ENCODE data around the gene AK1. TPM values are rescaled to one million over a fixed set of nuclear protein-coding genes. Genes with fewer than 3 reads are reported as not detected.

AK1 gene
- total RNA-seq, 1 donor from 2014 or later = 39.6 TPM

DNA sequence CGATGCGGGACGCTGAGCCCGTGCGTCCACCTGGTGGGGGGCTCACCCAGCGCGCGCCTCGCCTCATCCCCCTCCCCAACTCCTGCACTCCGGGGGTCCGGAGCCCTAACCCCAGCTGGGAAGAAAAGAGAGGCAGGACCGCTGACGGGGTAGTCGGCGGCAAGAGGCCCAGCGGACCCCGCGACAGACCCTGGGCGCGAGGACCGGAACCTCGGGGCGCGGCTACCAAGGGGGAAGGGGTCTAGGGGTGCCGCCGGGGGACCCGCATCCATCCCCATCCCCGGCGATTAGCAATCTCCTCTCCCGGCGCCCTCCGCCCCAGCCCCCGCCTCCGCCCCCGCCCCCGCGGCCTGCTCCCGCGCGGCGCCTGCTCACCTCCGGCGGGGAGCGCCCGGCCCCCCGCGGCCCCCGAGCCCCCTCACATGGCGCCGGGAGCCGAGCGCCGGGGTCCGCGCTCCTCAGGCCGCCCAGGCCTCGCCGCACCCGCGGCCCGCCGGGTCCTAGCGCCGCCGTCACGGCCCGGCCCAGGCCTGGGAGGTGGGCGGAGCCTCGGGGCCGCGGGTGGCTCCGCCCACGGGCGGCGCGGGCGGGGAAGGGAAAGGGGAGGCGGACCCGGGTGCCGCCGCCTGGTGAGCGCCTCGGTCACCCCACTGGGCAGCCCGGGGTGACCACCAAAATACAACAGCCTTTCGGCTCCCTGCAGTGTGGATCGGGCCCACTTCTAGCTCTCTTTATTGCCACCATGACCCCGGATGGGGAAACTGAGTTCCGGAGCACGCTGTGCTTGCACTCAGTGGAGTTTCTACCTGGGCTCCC, 21.9 kb upstream of the AK1 start, which contains the start of gene ST6GALNAC6:
TSS of gene ST6GALNAC6 (minus strand) at position 476 of the 816 bp plus-strand sequence. CDS start 1,622 bp downstream, outside the sequence.
- peak within 1 kb of the TSS; percentile 88 for H3K27ac Mint-ChIP-seq (ENCODE audit: unreplicated experiment)
- peak; percentile 68 for DNase-seq (ENCODE audit: low read depth, low spot score)
- H3K4me1 Mint-ChIP-seq = peaks cover 32% of the 10 kb centered on the region
- no peaks in the 10 kb centered on the region for H3K9me3 Mint-ChIP-seq
- TF ChIP-seq, protein P1, sequence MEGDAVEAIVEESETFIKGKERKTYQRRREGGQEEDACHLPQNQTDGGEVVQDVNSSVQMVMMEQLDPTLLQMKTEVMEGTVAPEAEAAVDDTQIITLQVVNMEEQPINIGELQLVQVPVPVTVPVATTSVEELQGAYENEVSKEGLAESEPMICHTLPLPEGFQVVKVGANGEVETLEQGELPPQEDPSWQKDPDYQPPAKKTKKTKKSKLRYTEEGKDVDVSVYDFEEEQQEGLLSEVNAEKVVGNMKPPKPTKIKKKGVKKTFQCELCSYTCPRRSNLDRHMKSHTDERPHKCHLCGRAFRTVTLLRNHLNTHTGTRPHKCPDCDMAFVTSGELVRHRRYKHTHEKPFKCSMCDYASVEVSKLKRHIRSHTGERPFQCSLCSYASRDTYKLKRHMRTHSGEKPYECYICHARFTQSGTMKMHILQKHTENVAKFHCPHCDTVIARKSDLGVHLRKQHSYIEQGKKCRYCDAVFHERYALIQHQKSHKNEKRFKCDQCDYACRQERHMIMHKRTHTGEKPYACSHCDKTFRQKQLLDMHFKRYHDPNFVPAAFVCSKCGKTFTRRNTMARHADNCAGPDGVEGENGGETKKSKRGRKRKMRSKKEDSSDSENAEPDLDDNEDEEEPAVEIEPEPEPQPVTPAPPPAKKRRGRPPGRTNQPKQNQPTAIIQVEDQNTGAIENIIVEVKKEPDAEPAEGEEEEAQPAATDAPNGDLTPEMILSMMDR (conservative IDR thresholded peaks at IDR 0.05) = no peak
- H3K4me3 Mint-ChIP-seq = peak within 1 kb of the TSS; percentile 91
- H3K36me3 Mint-ChIP-seq (ENCODE audit: low read depth) = peaks cover 19% of the 10 kb centered on the region
- H3K27me3 Mint-ChIP-seq (ENCODE audit: low read depth) = no peaks in the 10 kb centered on the region

DNA sequence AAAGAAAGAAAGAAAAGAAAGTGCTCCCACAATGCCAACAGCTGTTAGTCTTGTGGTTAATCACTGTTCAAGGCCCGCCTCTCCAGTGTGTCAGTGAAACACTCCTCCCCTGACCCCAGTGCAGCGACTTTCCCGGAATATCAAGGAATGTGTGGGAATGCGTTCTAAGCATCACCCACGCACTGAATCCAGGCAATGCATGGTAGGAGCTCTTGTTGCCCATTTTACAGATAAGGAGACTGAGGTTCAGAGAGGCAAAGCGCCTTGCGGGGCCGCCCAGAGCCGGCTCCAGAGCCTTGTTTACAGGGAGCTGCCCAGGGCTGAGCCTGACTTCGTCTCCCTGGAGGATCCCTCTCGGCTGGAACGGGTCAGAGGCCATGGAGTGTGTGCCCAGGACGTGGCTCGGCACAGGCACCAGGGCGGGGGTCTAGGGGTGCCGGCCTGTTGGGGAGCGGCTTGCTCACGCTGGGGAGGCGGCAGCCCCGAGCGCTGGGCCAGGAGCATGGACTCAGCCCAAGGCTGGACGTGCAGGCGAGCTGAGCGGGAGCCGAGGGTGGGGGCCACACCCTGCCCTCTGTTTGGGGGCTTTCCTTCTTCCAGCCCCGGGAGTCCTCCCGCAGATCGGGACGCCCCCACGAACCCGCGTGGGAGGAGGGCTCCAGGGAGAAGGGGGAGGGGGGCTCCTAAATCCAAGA, 21.1 kb upstream of the AK1 start:
- peaks cover 24% of the 10 kb centered on the region for H3K4me1 Mint-ChIP-seq
- H3K4me3 Mint-ChIP-seq = peak overlapping the region; percentile 91
- no peak for DNase-seq (ENCODE audit: low read depth, low spot score)
- peaks cover 4% of the 10 kb centered on the region for H3K9me3 Mint-ChIP-seq
- H3K27me3 Mint-ChIP-seq (ENCODE audit: low read depth) = no peaks in the 10 kb centered on the region
- H3K36me3 Mint-ChIP-seq (ENCODE audit: low read depth) = peaks cover 26% of the 10 kb centered on the region
- TF ChIP-seq, protein P1 (conservative IDR thresholded peaks at IDR 0.05) = no peak
- peak overlapping the region; percentile 88 for H3K27ac Mint-ChIP-seq (ENCODE audit: unreplicated experiment)

DNA sequence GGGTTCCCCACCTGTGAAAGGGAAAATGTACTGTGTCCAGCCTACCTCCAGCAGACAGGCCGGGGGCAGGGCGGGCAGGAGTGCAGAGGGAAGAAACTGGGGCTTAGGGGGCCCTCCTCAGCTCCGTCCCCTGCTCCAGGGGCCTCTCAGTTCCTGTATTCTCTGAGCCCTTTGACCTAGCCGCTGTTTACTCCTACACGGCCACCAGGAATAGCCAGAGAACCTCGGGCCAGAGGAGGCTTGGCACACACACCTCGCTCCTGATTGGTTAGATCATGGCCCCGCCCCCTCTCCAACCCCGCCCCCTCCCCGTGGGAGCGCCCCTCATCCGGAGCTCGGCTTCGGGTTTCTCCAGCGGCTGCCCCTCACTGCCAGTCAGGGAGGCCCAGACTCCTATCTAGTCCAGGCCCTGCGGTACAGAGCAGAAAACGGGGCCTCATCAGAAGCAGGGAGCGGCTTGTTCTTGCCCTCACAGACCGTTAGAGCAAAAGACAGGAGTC, 19.8 kb upstream of the AK1 start:
- peak overlapping the region; percentile 57 for H3K27ac Mint-ChIP-seq (ENCODE audit: unreplicated experiment)
- peaks cover 39% of the 10 kb centered on the region for H3K36me3 Mint-ChIP-seq (ENCODE audit: low read depth)
- peak overlapping the region; percentile 85 for H3K4me3 Mint-ChIP-seq
- TF ChIP-seq, protein P1 (conservative IDR thresholded peaks at IDR 0.05) = no peak
- H3K27me3 Mint-ChIP-seq (ENCODE audit: low read depth) = no peaks in the 10 kb centered on the region
- H3K9me3 Mint-ChIP-seq = peaks cover 6% of the 10 kb centered on the region
- peak; percentile 66 for DNase-seq (ENCODE audit: low read depth, low spot score)
- peaks cover 19% of the 10 kb centered on the region for H3K4me1 Mint-ChIP-seq

DNA sequence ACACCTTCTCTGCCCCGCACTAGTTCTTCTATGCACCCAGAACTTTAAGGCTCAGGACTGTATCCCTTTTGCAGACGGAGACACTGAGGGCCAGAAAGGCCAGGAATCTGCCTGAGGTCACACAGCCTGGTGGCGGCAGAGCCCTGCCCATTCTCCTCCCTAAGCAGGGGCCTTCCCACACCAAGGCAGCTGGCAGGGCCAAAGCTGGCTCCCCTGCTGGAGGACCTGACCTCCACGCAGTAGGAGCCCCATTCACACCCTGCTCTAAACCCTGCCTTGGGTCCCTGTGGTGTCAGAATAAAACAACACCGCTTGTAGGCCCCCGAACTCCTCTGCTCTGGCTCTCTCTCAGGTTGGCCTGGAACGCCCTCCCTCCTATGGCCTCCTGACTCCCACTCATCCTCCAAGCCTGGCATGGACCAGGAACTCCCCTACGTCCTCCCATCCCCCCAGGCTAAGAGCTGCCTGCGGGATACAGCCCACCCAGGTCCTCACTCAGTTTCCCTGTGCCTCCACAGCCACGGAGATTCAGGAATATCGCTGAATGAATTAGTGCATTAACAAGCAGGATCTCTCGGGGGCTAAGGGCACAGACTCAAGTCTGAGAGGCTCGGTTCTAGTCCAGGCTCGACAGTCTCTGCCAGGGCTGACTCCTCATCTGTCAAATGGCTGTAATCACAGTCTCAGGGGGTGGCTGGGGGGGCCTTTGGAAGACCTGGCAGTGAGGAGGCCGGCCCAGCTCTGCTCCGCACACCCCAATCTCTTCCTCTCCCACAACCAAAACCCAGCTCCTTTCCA, 19.1 kb upstream of the AK1 start:
- TF ChIP-seq, protein P1 (conservative IDR thresholded peaks at IDR 0.05) = no peak
- H3K36me3 Mint-ChIP-seq (ENCODE audit: low read depth) = peaks cover 43% of the 10 kb centered on the region
- peaks cover 19% of the 10 kb centered on the region for H3K4me1 Mint-ChIP-seq
- no peak for DNase-seq (ENCODE audit: low read depth, low spot score)
- peaks cover 6% of the 10 kb centered on the region for H3K9me3 Mint-ChIP-seq
- H3K27me3 Mint-ChIP-seq (ENCODE audit: low read depth) = no peaks in the 10 kb centered on the region
- peak overlapping the region; percentile 85 for H3K4me3 Mint-ChIP-seq
- peak overlapping the region; percentile 87 for H3K27ac Mint-ChIP-seq (ENCODE audit: unreplicated experiment)

DNA sequence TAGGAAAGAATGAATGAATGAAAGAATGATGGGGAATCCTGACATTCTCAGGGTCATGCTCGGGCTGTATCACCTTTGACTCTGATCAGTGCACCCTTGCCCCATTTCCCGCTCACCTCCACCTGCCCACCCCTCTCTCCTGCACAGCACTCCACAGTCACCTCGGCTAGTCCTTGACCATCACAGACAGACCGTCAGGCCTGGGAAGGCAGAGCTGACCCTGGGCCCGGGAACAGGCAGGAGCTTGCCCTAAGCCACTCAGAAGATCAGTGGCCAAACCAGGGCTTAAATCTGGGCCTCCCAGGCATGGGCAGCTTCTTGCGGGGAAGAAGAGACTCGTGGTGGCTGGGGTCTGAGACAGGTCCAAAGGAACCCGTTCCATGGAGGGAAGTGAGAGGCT, 18.3 kb upstream of the AK1 start:
- Mint-ChIP-seq H3K27me3 (ENCODE audit: low read depth) (no peaks in the 10 kb centered on the region), H3K27ac (ENCODE audit: unreplicated experiment) (no peak overlapping the region), H3K4me1 (peaks cover 19% of the 10 kb centered on the region), H3K36me3 (ENCODE audit: low read depth) (peaks cover 48% of the 10 kb centered on the region), H3K4me3 (peak overlapping the region; percentile 47), H3K9me3 (peaks cover 6% of the 10 kb centered on the region)
- no peak for DNase-seq (ENCODE audit: low read depth, low spot score)
- TF ChIP-seq, protein P1 (conservative IDR thresholded peaks at IDR 0.05) = no peak
